HG02571 (cell line): ENCODE results near the gene ARHGAP33.
A peak's percentile ranks its signal among the peaks of the same experiment; 100 is the strongest.

ENCODE experiments used
- ATAC-seq: cut with Tn5 transposase; IDR thresholded peaks from one replicate; pipeline ENCODE4 v1.9.1; 2021; ENCODE audit warnings: mild to moderate bottlenecking, moderate library complexity; ENCODE audit not compliant: unreplicated experiment

ARHGAP33 gene, protein sequence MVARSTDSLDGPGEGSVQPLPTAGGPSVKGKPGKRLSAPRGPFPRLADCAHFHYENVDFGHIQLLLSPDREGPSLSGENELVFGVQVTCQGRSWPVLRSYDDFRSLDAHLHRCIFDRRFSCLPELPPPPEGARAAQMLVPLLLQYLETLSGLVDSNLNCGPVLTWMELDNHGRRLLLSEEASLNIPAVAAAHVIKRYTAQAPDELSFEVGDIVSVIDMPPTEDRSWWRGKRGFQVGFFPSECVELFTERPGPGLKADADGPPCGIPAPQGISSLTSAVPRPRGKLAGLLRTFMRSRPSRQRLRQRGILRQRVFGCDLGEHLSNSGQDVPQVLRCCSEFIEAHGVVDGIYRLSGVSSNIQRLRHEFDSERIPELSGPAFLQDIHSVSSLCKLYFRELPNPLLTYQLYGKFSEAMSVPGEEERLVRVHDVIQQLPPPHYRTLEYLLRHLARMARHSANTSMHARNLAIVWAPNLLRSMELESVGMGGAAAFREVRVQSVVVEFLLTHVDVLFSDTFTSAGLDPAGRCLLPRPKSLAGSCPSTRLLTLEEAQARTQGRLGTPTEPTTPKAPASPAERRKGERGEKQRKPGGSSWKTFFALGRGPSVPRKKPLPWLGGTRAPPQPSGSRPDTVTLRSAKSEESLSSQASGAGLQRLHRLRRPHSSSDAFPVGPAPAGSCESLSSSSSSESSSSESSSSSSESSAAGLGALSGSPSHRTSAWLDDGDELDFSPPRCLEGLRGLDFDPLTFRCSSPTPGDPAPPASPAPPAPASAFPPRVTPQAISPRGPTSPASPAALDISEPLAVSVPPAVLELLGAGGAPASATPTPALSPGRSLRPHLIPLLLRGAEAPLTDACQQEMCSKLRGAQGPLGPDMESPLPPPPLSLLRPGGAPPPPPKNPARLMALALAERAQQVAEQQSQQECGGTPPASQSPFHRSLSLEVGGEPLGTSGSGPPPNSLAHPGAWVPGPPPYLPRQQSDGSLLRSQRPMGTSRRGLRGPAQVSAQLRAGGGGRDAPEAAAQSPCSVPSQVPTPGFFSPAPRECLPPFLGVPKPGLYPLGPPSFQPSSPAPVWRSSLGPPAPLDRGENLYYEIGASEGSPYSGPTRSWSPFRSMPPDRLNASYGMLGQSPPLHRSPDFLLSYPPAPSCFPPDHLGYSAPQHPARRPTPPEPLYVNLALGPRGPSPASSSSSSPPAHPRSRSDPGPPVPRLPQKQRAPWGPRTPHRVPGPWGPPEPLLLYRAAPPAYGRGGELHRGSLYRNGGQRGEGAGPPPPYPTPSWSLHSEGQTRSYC

DNA sequence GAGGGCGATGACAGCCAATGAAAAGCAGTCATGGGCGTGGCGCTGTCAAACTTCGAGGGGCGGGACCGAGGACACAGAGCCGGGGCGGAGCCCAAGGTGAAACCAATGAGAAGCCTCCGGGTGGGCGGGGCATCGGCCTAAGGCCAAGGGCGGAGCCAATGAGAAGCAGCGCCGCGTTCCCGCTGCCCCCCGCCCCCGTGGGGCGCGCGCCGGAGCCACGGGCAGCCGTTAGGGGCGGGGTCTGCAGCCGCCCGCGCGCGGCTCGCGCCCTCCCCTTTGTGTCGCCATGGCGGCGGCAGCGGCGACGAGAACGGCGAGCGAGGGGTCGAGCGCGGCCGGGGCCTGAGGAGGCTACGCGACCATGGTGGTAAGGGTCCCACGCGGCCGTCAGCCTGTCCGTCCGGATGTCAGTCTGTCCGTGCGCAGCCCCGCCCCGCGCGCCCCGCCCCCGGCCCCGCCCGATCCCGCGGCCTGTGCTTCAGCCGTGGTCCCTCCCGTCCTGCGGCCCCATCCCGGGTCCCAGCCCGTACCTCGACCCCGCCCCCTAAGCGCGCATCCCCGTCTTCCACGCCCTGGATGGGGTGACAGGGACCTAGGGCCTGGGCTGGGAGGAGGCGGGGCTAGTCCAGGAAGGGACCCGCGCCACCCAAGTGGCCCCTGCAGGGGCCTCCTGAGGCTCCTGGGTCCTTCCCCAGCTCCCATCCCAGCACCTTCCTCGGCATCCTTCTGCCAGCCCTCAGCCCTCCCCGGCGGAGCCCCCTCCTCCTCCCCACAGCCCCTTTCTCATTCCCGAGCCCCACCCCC is at the start of gene ARHGAP33:
Gene ARHGAP33, plus strand, starts transcription at position 267 of the 804 bp plus-strand sequence. Its CDS starts 95 bp downstream, at position 362.
- peak; percentile 87 for ATAC-seq

DNA sequence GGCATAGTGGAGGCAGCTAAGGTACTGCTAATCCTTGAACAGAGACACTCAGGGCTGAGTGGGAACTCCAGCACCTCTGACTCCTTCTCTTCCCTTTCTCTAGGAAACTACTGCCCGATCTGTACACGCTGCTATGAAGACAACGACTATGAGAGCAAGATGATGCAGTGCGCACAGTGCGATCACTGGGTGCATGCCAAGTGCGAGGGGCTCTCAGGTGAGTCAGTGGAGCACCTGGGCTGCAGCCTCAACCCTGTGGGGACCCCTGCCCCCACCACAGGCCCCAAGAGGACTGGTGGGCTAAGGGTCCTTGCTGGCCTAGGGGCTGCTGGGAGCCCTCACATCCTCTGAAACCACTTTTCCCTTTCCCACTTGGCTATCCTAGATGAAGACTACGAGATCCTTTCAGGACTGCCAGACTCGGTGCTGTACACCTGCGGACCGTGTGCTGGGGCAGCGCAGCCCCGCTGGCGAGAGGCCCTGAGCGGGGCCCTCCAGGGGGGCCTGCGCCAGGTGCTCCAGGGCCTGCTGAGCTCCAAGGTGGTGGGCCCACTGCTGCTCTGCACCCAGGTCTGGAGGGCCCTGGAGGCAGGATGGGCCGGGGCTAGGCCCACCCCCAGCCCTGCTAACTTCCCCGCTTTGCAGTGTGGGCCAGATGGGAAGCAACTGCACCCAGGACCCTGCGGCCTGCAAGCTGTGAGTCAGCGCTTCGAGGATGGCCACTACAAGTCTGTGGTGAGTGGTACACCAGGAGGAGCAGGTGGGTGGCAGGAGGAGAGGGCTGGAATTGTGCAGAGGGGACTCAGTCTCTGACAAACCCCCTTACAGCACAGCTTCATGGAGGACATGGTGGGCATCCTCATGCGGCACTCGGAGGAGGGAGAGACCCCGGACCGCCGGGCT is 48.1 kb upstream of the ARHGAP33 start:
- ATAC-seq = no peak

DNA sequence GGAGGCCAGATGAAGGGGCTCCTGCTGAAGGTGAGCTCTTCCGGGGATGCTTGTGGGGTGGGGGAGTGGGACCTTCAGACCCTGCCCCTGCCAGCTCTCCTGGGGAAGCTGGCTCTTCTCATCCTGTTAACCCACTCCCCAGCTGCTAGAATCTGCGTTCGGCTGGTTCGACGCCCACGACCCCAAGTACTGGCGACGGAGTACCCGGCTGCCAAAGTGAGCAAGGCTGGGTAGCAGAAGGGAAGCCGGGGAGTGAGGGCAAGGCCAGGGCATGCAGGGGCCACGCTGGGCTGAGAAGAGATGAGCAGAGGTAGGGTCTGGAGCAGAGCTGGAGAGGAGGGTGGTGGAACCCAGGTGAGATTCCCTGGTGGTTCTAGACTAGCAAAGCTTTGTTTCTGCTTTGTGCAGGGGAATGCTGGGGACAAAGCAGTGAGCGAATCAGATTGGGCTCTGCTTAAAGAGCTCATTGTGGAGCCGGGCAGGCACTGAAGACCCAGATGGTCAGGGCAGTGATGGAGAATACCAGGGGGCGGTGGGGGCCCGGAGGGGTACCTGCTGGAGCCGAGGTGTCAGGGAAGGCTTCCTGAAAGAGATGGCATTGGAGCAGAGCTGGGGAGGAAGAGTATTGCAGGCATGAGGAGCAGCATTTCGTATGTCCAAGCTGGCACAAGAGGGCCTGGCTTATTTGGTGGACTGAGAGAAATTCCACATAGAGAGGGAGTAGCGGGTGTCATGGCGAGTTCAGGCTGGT is 47.2 kb upstream of the ARHGAP33 start:
- no peak for ATAC-seq

DNA sequence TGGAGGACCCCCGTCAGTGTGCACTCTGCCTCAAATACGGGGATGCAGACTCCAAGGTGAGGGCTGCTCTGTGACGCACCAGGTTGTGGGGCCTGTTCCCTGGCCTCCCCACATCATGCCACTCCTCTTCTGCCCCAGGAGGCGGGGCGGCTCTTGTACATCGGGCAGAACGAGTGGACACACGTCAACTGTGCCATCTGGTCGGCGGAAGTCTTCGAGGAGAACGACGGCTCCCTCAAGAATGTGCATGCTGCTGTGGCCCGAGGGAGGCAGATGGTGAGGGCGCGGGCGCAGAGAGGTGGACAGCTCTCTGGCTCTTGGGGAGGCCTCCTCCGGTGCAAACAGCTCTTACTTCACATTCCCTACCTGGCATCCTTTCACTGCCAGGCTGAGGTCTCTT is 46.3 kb upstream of the ARHGAP33 start:
- no peak for ATAC-seq

DNA sequence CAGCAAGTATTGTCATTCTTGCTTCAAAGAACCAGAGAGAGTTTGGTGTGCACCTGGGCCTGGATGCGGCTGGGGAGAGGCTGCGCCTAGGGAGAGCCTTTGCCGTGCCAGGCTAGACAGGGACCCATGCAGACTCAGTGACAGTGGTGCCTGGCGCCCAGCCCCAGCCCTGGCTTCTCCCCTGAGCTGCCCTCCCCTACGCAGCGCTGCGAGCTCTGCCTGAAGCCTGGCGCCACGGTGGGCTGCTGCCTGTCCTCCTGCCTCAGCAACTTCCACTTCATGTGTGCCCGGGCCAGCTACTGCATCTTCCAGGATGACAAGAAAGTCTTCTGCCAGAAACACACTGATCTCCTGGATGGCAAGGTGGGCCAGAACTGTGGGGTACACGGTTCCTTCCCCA is 45.6 kb upstream of the ARHGAP33 start:
- no peak for ATAC-seq

DNA sequence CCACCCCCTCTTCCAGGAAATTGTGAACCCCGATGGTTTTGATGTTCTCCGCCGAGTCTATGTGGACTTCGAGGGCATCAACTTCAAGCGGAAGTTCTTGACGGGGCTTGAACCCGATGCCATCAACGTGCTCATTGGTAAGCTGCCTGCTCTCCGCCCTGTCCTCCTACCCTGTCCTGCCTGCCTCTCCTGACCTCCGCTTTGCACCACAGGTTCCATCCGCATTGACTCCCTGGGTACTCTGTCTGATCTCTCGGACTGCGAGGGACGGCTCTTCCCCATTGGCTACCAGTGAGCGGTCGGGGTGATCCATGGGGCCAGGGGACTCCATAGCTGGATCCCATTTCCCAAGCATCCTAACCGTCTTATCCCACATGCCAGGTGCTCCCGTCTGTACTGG is 45.0 kb upstream of the ARHGAP33 start:
- no peak for ATAC-seq

DNA sequence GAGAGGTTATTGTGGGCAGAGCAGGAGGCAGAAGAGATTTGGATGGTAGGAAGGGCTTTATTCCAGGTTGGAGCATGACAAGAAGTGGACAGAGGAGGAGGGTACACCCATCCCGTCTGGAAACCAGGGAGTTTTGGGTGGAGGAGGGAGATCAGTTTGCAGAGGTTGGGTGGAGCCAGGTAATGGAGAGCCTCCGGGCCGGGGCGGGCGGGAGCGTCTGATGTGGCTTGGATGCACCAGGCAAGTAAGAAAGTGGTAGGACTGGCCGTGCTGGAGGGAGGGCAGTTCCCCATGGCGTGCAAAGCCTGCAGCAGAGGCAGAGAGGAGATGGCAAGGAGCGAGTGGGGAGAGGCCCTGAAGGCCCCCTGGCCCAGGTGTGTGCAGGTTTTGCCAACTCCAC is 44.0 kb upstream of the ARHGAP33 start:
- no peak for ATAC-seq

DNA sequence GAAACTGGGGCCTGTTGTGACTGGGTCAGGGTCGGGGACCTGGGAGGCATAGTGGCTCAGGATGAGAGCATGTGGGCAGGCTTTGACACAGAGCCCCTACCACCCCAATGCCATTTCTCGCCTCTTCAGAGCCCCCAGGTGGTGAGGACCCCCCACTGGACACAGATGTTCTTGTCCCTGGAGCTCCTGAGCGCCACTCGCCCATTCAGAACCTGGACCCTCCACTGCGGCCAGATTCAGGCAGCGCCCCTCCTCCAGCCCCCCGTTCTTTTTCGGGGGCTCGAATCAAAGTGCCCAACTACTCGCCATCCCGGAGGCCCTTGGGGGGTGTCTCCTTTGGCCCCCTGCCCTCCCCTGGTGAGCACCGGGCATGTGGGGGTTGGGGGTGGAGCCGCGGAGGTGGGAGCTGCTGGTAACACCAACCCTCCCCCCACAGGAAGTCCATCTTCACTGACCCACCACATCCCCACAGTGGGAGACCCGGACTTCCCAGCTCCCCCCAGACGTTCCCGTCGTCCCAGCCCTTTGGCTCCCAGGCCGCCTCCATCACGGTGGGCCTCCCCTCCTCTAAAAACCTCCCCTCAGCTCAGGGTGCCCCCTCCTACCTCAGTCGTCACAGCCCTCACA is 43.5 kb upstream of the ARHGAP33 start:
- ATAC-seq = no peak

DNA sequence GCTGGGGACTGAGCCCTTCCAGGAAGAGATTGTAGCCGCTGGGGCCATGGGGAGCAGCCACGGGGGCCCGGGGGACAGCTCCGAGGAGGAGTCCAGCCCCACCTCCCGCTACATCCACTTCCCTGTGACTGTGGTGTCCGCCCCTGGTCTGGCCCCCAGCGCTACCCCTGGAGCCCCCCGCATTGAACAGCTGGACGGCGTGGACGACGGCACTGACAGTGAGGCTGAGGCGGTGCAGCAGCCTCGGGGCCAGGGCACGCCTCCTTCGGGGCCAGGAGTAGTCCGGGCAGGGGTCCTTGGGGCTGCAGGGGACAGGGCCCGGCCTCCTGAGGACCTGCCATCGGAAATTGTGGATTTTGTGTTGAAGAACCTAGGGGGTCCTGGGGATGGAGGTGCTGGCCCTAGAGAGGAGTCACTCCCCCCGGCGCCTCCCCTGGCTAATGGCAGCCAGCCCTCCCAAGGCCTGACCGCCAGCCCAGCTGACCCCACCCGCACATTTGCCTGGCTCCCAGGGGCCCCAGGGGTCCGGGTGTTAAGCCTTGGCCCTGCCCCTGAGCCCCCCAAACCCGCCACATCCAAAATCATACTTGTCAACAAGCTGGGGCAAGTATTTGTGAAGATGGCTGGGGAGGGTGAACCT is 42.7 kb upstream of the ARHGAP33 start:
- ATAC-seq = no peak

DNA sequence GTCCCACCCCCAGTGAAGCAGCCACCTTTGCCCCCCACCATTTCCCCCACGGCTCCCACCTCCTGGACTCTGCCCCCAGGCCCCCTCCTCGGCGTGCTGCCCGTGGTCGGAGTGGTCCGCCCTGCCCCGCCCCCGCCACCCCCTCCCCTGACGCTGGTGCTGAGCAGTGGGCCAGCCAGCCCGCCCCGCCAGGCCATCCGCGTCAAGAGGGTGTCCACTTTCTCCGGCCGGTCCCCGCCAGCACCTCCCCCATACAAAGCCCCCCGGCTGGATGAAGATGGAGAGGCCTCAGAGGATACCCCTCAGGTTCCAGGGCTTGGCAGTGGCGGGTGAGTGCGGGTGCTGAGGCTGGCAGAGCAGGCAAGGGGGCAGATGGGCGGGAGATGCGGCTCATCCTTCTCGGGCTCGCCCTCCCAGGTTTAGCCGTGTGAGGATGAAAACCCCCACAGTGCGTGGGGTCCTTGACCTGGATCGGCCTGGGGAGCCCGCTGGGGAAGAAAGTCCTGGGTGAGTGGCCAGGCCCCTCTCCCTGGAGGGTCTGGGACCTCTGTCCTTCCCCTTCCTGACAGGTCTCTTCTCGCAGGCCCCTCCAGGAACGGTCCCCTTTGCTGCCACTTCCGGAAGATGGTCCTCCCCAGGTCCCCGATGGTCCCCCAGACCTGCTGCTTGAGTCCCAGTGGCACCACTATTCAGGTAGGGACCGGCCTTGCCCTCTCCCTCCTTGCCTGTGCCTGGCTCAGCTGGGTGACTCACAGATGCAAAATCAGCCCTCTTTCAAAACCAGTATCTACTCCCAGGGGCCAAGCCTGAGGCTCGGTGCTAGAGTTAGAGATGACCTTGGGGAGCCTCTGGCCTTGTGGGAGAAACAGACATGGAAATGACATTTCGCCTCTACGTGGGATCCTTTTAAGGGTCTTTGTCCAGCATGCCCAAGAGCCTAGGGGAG is 41.9 kb upstream of the ARHGAP33 start:
- no peak for ATAC-seq

DNA sequence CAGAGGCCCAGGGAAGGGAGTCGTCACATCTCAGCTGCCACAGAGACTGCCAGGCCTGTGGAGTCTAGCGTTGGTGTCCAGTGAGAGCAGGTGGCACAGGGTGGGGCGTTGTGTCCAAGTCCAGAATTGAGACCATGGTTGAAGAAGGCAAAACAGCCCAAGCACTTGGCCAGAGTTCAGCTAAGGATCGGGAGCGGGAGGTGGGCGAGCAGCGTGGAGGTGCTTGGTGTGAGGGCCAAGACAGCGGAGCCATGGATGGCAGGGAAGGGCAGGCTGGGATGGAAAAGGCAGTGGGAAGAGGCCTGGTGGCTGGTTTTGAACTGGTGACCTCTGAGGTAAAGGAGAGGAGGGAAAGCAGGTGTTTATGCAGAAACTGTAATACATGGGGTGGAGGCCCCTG is 41.1 kb upstream of the ARHGAP33 start:
- ATAC-seq = no peak

DNA sequence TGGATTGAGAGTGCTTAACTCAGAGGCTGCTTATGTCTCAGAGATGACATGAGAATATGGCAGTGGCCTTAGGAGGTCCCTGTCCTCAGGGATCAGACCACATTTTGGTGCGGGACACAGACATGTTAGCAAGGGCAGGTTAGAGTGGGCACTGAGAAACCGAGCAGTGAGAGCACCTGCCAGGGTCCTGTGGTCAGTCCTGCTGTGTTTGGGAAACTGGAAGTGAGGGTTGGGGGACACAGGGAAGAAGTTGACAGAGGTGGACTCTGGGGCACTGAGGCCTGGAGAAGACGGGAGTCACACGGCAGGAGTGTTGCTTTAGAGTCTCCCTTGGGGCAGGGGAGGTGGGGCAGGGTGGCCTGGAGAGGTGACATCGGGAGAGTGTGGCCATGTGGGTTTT is 40.5 kb upstream of the ARHGAP33 start:
- no peak for ATAC-seq

DNA sequence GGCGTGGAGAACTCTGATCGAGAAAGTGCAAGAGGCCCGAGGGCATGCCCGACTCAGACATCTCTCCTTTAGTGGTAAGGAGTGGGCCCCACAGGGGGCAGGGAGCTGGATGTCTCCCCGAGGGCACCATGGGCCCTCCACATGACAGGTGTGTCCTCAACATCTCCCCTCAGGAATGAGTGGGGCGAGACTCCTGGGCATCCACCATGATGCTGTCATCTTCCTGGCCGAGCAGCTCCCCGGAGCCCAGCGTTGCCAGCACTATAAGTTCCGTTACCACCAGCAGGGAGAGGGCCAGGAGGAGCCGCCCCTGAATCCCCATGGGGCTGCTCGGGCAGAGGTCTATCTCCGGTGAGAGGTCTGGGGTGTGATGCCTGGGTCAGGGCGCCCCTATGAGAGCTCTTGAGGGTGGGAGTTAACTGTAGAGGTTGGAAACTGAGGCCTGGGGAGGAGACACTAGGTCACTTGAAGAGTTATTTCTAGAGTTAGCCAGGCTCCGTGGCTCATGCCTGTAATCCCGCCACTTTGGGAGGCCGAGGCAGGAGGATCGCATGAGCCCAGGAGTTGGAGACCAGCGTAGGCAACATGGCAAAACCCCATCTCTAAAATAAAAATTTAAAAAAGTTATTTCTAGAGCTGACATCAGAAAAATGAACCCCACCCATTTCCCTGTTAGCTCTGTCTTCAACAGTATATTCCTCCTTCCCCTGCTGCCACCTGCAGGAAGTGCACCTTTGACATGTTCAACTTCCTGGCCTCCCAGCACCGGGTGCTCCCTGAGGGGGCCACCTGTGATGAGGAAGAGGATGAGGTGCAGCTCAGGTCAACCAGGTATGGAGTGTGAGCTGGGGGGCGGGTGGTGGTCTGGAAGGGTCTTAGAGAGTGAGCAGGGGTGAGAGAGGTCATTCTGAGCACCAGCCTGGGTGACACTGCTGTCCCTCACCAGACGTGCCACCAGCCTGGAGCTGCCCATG is 38.2 kb upstream of the ARHGAP33 start:
- no peak for ATAC-seq

DNA sequence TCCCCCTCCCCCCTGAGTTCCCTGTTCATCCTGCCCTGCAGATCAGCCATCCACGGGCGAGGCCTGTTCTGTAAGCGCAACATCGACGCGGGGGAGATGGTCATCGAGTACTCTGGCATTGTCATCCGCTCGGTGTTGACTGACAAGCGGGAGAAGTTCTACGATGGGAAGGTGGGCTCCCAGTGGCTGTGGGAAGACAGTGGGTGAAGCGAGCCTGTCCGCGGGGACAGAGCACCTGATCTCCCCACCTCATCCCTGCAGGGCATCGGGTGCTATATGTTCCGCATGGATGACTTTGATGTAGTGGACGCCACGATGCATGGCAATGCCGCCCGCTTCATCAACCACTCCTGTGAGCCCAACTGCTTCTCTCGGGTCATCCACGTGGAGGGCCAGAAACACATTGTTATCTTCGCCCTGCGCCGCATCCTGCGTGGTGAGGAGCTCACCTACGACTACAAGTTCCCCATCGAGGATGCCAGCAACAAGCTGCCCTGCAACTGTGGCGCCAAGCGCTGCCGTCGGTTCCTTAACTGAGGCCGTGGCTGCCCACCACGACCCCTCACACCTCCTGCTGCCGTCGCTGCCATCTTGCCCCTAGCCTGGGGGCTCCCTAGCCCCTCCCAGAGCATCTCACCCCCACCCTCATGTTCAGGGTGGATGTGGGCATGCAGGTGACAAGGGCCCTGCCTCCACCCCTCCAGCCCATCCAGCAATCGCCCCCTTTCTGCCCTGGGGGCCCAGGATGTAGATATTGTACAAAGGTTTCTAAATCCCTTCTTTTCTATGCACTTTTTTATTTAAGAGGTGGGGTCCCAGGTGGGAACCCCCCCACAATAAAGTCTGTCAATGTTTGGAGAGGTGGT is 37.1 kb upstream of the ARHGAP33 start:
- no peak for ATAC-seq

DNA sequence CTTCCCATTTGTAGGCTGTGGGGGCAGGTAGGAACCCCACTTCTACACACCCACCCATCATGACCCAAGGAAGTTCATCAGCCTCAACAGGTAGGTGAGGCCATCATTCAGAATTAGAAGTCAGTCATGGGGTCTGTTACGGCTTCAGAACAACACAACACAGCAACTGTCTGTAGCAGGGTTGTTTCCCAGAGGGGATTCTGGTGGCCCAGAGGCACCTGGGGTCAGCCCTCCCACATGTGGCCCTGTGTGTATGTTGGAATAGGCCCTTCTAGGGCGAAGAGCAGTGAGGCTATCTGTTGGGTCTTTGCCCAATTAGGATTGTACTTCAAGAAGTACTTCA is 36.5 kb upstream of the ARHGAP33 start:
- no peak for ATAC-seq
